HL-60 (cell line): Measurements from ENCODE around the gene YBEY.

Source experiments
- GABPA ChIP-seq: IDR thresholded peaks from 2 replicates; pipeline ENCODE4 v1.6.1; 2012; ENCODE audit warnings: low read depth
- POLR2AphosphoS5 ChIP-seq: IDR thresholded peaks from 2 replicates; pipeline ENCODE4 v1.6.1; 2012; ENCODE audit warnings: low read depth
- TF ChIP-seq, protein P1 (sequence below): IDR thresholded peaks from one replicate; pipeline ENCODE4 v1.5.1; 2011; ENCODE audit warnings: low read length, control low read depth, inconsistent platforms; ENCODE audit not compliant: insufficient read depth

DNA sequence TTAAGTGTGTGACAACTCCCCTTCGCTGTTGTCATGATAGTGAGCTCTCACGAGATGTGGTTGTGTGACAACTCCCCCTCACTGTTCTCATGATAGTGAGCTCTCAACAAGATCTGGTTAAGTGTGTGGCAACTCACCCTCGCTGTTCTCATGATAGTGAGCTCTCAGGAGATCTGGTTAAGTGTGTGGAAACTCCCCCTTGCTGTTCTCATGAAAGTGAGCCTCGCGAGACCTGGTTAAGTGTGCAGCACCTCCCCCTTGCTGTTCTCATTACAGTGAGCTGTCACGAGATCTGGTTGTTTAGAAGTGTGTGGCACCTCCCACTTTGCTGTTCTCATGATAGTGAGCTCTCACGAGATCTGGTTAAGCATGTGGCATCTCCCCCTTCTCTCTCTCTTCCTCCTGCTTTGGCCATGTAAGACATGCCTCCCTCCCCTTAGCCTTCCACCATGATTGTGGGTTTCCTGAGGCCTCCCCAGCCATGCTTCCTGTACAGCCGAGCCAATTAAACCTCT lies 32.5 kb upstream of the YBEY start:
- TF ChIP-seq, protein P1, sequence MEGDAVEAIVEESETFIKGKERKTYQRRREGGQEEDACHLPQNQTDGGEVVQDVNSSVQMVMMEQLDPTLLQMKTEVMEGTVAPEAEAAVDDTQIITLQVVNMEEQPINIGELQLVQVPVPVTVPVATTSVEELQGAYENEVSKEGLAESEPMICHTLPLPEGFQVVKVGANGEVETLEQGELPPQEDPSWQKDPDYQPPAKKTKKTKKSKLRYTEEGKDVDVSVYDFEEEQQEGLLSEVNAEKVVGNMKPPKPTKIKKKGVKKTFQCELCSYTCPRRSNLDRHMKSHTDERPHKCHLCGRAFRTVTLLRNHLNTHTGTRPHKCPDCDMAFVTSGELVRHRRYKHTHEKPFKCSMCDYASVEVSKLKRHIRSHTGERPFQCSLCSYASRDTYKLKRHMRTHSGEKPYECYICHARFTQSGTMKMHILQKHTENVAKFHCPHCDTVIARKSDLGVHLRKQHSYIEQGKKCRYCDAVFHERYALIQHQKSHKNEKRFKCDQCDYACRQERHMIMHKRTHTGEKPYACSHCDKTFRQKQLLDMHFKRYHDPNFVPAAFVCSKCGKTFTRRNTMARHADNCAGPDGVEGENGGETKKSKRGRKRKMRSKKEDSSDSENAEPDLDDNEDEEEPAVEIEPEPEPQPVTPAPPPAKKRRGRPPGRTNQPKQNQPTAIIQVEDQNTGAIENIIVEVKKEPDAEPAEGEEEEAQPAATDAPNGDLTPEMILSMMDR, result no peak
- TF ChIP-seq POLR2AphosphoS5 (no peak), GABPA (no peak)
